Skeletal muscle satellite cell (primary cell): Measurements from ENCODE around the gene TOM1L1.

ENCODE experiments used
- H3K27me3 ChIP-seq: 2 replicates; pipeline ENCODE4 v1.7.0; 2013; ENCODE audit warnings: low read length; ENCODE audit not compliant: control insufficient read depth, insufficient read depth
- H3K36me3 ChIP-seq: 2 replicates; pipeline ENCODE4 v1.7.0; 2013; ENCODE audit warnings: mild to moderate bottlenecking, control low read depth, low read length; ENCODE audit not compliant: insufficient read depth
- H3K4me1 ChIP-seq: 2 replicates; pipeline ENCODE4 v1.7.0; 2013; ENCODE audit warnings: low read length; ENCODE audit not compliant: control insufficient read depth, insufficient read depth
- H3K4me2 ChIP-seq: 2 replicates; pipeline ENCODE4 v1.7.0; 2013; ENCODE audit warnings: mild to moderate bottlenecking, low read length
- H3K4me3 ChIP-seq: 2 replicates; pipeline ENCODE4 v1.7.0; 2013; ENCODE audit warnings: low read length
- H3K9ac ChIP-seq: 2 replicates; pipeline ENCODE4 v1.7.0; 2013; ENCODE audit warnings: mild to moderate bottlenecking, low read depth, low read length, moderate library complexity
- H3K9me3 ChIP-seq: replicated peaks from 2 replicates; pipeline ENCODE4 v1.7.0; 2013; ENCODE audit warnings: mild to moderate bottlenecking, control low read depth, low read length

TOM1L1 gene

DNA sequence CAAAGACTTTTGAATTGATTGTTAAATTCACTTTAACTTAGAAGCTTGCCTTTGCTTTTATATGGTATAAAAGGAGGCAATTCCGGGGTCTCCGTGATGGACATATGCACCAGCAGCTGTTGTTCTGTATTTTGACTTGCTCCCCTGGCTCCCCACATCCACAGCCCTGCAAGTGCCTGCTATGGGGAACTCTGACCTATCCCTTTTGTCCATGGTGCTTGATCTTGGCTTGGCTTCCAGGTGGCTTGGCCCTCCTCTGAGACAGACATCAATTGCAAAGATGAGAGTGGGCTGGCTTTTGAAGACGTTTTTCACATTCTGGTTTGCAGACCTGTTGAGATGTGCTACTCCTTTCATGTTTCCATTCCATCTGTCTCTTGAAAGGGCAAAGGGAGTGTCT lies 26.9 kb downstream of the TOM1L1 start:
- no peak overlapping the region for H3K4me2 ChIP-seq
- peaks cover 6% of the 10 kb centered on the region for H3K36me3 ChIP-seq
- H3K4me3 ChIP-seq, result no peak overlapping the region
- no peaks in the 10 kb centered on the region for H3K27me3 ChIP-seq
- H3K4me1 ChIP-seq, result no peaks in the 10 kb centered on the region
- no peaks in the 10 kb centered on the region for H3K9me3 ChIP-seq
- no peak overlapping the region for H3K9ac ChIP-seq

DNA sequence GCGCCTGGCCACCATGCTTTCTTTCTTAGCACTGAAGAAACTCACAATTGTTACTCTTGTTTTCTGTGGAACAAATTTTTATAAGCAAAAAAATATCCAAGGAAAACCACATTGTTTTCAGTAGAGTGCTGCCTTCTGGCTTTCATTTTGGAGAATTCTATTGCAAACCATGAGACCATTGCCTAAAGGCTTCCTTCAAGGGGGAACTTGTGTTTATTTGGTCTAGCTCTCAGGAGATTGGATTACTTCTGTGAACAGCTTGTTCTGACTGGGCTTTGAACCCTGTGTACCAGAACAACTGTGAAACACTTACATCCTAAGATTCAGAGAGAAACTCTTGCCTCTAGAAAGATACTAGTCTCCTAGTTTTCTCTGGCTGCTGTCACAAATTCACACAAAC lies 32.1 kb downstream of the TOM1L1 start:
- H3K4me3 ChIP-seq, result no peak overlapping the region
- H3K36me3 ChIP-seq, result peaks cover 8% of the 10 kb centered on the region
- H3K27me3 ChIP-seq, result no peaks in the 10 kb centered on the region
- H3K4me2 ChIP-seq, result no peak overlapping the region
- H3K9me3 ChIP-seq, result no peaks in the 10 kb centered on the region
- no peaks in the 10 kb centered on the region for H3K4me1 ChIP-seq
- H3K9ac ChIP-seq, result no peak overlapping the region

DNA sequence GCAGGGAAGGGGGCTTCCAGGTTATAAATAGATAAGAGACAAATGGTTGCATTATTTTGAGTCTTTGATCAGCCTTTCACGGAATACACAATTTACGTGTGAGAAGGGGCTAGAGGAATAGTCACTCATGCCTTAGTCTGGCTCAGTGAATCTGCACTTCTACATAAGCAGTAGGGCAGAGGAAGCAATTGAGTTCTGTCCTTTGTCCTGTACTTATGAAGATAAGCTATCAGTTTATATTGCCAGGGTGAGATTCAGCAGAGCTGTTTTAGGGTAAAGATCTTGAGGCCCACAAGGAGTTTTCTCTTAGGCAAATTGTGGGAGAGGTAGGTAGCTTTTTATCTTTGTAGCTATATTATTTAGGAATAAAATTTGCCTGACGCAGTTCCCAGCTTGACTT lies 33.3 kb downstream of the TOM1L1 start:
- Histone ChIP-seq H3K4me2 (no peak overlapping the region), H3K4me1 (no peaks in the 10 kb centered on the region), H3K27me3 (no peaks in the 10 kb centered on the region), H3K9me3 (no peaks in the 10 kb centered on the region), H3K4me3 (no peak overlapping the region), H3K36me3 (peaks cover 4% of the 10 kb centered on the region), H3K9ac (no peak overlapping the region)

DNA sequence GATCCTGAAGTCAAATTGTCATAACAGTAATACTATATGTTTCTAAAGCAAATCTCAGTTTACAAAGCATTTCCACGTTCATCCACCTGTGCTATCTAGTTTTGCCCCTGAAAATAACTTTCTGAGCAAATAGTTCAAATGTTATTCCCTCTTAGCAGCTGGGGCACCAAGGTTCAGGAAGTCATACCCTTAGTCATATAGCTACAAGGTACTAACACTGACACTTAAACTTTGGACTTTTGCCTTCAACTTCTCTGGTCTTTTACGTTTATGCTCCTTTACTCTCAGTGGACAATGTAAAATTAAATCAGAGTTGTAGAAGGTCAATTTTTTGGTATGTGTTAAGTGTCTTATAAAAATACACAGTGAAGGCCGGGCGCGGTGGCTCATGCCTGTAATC lies 34.8 kb downstream of the TOM1L1 start:
- Histone ChIP-seq H3K4me2 (no peak overlapping the region), H3K4me1 (no peaks in the 10 kb centered on the region), H3K9ac (no peak overlapping the region), H3K27me3 (no peaks in the 10 kb centered on the region), H3K36me3 (peaks cover 8% of the 10 kb centered on the region), H3K4me3 (no peak overlapping the region), H3K9me3 (no peaks in the 10 kb centered on the region)

DNA sequence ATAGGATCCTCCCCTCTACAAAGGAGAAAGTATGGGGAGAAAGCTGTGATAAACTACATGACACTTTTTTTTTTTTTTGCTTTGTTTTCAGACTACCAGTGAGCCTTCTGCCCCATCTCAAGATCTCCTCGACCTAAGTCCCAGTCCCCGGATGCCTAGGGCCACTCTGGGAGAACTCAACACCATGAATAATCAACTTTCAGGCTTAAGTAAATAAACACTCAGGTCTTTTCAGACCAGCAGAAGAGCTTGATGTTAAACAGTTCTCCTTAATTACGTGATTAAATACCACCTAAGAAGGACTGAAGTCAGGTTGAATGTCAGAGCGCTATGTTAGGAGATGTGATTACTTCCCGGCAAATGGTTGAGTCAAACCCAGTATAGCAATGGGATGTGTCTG lies 36.4 kb downstream of the TOM1L1 start:
- H3K27me3 ChIP-seq, result no peaks in the 10 kb centered on the region
- H3K4me1 ChIP-seq, result no peaks in the 10 kb centered on the region
- H3K4me2 ChIP-seq, result no peak overlapping the region
- H3K4me3 ChIP-seq, result no peak overlapping the region
- peaks cover 8% of the 10 kb centered on the region for H3K36me3 ChIP-seq
- no peaks in the 10 kb centered on the region for H3K9me3 ChIP-seq
- no peak overlapping the region for H3K9ac ChIP-seq

DNA sequence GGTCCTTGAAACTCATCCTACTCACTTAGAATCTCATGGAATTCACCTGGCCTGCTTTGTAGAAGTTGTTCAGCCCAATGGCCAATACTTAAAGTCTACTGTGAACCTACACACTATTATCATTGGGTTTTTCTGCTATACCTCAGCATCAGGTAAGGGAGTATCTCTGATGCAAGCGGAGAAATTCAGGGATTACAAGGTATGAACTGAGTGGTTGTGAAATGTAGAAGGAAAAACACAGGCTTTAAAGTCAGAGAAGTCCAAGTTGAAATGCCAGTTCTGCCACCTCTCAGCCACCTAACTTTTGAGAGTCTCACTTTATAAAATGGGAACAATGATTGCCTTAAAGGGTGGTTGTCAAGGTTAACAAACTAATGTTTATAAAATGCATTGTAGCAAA lies 36.8 kb downstream of the TOM1L1 start:
- Histone ChIP-seq H3K4me3 (no peak overlapping the region), H3K36me3 (peaks cover 8% of the 10 kb centered on the region), H3K27me3 (no peaks in the 10 kb centered on the region), H3K4me1 (no peaks in the 10 kb centered on the region), H3K9ac (no peak overlapping the region), H3K9me3 (no peaks in the 10 kb centered on the region), H3K4me2 (no peak overlapping the region)

DNA sequence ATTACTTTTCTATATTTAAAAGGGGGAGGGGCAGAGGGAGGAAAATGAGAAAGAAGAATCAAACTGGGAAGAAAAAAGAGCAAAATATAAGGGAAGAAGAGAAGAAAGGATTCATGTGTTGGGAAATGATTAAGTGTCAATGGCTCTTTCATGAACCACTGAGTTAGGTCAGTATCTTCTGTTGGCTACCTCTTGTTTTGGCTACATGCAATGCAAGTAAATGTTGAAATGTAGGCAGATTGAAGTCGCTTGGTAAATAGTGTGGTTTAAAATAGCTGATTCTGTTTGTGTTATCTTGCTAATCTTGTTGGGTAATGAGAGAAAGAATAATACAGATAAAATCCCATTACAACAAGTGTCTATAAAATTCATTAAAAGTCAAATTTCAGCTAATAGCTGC lies 40.6 kb downstream of the TOM1L1 start:
- Histone ChIP-seq H3K9ac (no peak overlapping the region), H3K36me3 (peaks cover 8% of the 10 kb centered on the region), H3K4me3 (no peak overlapping the region), H3K4me2 (no peak overlapping the region), H3K4me1 (peaks cover 17% of the 10 kb centered on the region), H3K9me3 (no peaks in the 10 kb centered on the region), H3K27me3 (no peaks in the 10 kb centered on the region)

DNA sequence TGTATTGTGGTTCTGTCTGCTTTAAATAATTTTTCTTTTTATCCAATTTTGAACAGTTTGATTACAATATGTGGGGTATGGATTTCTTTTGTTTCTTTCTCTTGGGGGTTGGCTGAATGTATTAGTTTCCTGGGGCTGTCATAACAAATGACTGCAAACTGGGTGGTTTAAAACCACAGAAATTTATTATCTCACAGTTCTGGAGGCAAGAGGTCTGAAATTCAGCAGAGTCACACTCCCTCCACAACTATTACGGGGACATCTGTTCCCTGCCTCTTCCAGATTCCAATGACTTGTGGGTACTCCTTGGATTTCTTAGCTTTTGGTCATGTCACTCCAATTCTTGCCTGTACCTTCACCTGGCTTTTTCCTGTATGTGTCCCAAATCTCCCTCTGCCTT lies 44.1 kb downstream of the TOM1L1 start:
- H3K27me3 ChIP-seq, result no peaks in the 10 kb centered on the region
- peaks cover 40% of the 10 kb centered on the region for H3K4me1 ChIP-seq
- H3K4me3 ChIP-seq, result no peak overlapping the region
- H3K9me3 ChIP-seq, result no peaks in the 10 kb centered on the region
- peak overlapping the region; percentile 4 for H3K4me2 ChIP-seq
- H3K9ac ChIP-seq, result peak overlapping the region; percentile 46
- peaks cover under 1% of the 10 kb centered on the region for H3K36me3 ChIP-seq

DNA sequence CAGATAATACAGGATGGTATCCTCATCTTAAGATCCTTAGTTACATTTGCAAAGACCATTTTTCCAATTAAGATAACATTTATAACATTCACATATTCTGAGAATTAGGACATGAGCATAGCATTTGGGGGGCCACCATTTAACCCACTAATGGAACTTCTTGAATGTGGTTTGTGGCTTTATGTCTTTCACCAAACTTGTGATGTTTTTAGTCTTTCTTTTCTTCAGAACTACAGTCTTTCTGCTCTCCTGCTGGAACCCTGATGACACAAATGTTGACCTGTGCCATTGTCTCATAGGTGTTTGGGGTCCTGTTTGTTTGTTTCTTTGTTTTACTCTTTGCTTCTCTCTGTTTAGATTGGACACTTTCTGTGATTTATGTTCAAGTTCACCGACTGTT lies 44.6 kb downstream of the TOM1L1 start:
- H3K9me3 ChIP-seq, result no peaks in the 10 kb centered on the region
- H3K9ac ChIP-seq, result peak overlapping the region; percentile 9
- no peak overlapping the region for H3K4me3 ChIP-seq
- no peaks in the 10 kb centered on the region for H3K36me3 ChIP-seq
- H3K27me3 ChIP-seq, result no peaks in the 10 kb centered on the region
- H3K4me2 ChIP-seq, result no peak overlapping the region
- peaks cover 44% of the 10 kb centered on the region for H3K4me1 ChIP-seq

DNA sequence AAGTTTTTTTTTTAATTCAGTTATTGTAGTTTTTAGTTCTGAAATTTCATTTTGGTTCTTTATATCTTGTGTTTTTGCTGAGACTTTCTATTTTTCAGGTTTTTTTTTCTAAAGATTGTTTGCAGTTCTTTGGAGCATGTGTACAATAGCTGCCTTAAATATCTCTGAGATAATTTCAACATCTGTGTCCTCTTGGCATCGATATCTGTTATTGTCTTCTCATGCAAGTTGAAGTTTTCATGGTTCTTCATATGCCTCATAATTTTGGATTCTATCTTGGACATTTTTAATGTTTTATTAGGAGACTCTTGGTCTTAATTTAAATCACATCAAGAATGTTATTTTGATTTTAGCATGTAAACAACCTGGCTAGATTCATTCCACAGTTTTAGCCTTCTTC lies 45.0 kb downstream of the TOM1L1 start:
- Histone ChIP-seq H3K9me3 (no peaks in the 10 kb centered on the region), H3K4me1 (peaks cover 48% of the 10 kb centered on the region), H3K36me3 (no peaks in the 10 kb centered on the region), H3K27me3 (no peaks in the 10 kb centered on the region), H3K4me3 (no peak overlapping the region), H3K9ac (peak overlapping the region; percentile 9), H3K4me2 (no peak overlapping the region)

DNA sequence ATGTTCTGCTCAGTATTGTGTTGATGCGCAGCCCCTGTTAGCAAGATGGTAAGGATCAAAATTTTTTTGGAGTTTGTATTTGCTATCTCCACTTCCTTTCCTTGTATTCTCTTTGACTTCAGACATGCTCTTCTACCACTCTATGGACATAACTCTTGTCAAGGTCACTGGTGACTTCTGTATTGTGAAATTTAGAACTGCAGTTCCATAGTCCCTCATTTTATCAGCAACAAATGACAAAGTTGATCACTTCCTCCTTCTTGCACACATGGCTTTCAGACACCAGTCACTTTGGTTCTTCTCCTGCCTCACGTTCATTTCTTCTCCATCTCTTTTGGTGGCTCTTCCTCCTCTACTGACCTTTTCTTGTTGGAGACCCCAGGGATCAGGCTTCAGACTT lies 46.7 kb downstream of the TOM1L1 start:
- no peaks in the 10 kb centered on the region for H3K9me3 ChIP-seq
- H3K4me1 ChIP-seq, result peaks cover 48% of the 10 kb centered on the region
- H3K36me3 ChIP-seq, result no peaks in the 10 kb centered on the region
- H3K27me3 ChIP-seq, result no peaks in the 10 kb centered on the region
- H3K4me3 ChIP-seq, result no peak overlapping the region
- no peak overlapping the region for H3K4me2 ChIP-seq
- H3K9ac ChIP-seq, result no peak overlapping the region

DNA sequence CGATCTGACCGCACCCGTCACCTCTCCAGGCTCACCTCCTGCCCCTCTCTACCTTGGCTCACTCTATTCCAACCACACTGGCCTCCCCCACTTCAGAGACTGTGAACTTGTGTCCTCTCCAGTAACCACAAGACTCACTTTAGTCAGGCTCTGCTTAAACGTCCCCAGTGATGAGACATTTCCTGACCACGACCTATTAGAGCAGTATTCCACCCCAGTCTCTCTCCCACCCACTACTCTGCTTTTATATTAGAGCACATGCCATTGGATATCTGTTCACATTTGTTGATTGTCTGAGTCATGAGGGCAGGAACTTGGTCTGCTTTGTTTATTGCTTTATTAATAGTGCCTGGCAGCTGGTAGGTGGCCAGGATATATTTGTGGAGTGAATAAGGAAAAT lies 47.7 kb downstream of the TOM1L1 start:
- Histone ChIP-seq H3K9ac (no peak overlapping the region), H3K4me1 (peaks cover 48% of the 10 kb centered on the region), H3K4me3 (no peak overlapping the region), H3K4me2 (peak overlapping the region; percentile 42), H3K36me3 (peaks cover 3% of the 10 kb centered on the region), H3K27me3 (no peaks in the 10 kb centered on the region), H3K9me3 (no peaks in the 10 kb centered on the region)
